Measurements from ENCODE around the gene BCKDK. TPM values are rescaled to one million over a fixed set of nuclear protein-coding genes. Genes with fewer than 3 reads are reported as not detected.

BCKDK gene
- total and polyA plus RNA-seq, 2 of the 13 experiments (the other 11 are each of a cell fraction or from before 2014, with no cell fraction given): 24.9 to 42.6 TPM

- TF ChIP-seq SETDB1 (CRISPR knock-in tag; IDR thresholded peaks at IDR 0.05; ENCODE audit: borderline replicate concordance): no peak
- peak; percentile 86 for TF ChIP-seq ZNF446 (CRISPR knock-in tag; IDR thresholded peaks at IDR 0.05)
- peak; percentile 90 for TF ChIP-seq ZBTB33 (CRISPR knock-in tag; IDR thresholded peaks at IDR 0.05)
- TF ChIP-seq AGO1 (IDR thresholded peaks at IDR 0.05; ENCODE audit: low read depth, low read length, poor library complexity, severe bottlenecking): peak; percentile 58
- peak; percentile 79 for TF ChIP-seq POLR2G (IDR thresholded peaks at IDR 0.05; ENCODE audit: low read depth, low read length)
- TF ChIP-seq PRDM10 (CRISPR knock-in tag; IDR thresholded peaks at IDR 0.05; ENCODE audit: low read depth): peak; percentile 79
- TF ChIP-seq FOXM1 (CRISPR knock-in tag; IDR thresholded peaks at IDR 0.05): peak; percentile 69; the same call in 1 of the 2 replicates
- TF ChIP-seq, protein P1, sequence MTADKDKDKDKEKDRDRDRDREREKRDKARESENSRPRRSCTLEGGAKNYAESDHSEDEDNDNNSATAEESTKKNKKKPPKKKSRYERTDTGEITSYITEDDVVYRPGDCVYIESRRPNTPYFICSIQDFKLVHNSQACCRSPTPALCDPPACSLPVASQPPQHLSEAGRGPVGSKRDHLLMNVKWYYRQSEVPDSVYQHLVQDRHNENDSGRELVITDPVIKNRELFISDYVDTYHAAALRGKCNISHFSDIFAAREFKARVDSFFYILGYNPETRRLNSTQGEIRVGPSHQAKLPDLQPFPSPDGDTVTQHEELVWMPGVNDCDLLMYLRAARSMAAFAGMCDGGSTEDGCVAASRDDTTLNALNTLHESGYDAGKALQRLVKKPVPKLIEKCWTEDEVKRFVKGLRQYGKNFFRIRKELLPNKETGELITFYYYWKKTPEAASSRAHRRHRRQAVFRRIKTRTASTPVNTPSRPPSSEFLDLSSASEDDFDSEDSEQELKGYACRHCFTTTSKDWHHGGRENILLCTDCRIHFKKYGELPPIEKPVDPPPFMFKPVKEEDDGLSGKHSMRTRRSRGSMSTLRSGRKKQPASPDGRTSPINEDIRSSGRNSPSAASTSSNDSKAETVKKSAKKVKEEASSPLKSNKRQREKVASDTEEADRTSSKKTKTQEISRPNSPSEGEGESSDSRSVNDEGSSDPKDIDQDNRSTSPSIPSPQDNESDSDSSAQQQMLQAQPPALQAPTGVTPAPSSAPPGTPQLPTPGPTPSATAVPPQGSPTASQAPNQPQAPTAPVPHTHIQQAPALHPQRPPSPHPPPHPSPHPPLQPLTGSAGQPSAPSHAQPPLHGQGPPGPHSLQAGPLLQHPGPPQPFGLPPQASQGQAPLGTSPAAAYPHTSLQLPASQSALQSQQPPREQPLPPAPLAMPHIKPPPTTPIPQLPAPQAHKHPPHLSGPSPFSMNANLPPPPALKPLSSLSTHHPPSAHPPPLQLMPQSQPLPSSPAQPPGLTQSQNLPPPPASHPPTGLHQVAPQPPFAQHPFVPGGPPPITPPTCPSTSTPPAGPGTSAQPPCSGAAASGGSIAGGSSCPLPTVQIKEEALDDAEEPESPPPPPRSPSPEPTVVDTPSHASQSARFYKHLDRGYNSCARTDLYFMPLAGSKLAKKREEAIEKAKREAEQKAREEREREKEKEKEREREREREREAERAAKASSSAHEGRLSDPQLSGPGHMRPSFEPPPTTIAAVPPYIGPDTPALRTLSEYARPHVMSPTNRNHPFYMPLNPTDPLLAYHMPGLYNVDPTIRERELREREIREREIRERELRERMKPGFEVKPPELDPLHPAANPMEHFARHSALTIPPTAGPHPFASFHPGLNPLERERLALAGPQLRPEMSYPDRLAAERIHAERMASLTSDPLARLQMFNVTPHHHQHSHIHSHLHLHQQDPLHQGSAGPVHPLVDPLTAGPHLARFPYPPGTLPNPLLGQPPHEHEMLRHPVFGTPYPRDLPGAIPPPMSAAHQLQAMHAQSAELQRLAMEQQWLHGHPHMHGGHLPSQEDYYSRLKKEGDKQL (CRISPR knock-in tag; IDR thresholded peaks at IDR 0.05; ENCODE audit: low read depth): peak; percentile 68; the same call in 1 of the 2 replicates
- TF ChIP-seq ZNF431 (CRISPR knock-in tag; IDR thresholded peaks at IDR 0.05; ENCODE audit: borderline replicate concordance, low read depth): peak; percentile 95
- TF ChIP-seq SYNCRIP (IDR thresholded peaks at IDR 0.05; ENCODE audit: insufficient read depth, low read depth, low read length): no peak
- TF ChIP-seq HNF4G (IDR thresholded peaks at IDR 0.05; ENCODE audit: borderline replicate concordance, low read depth, low read length): peak; percentile 32; the same call in 1 of the 2 replicates
- peak; percentile 60; the same call in 1 of the 2 replicates for TF ChIP-seq HNF4G (CRISPR knock-in tag; IDR thresholded peaks at IDR 0.05; ENCODE audit: borderline replicate concordance, low read depth)
- no peak for TF ChIP-seq HMGA1 (CRISPR knock-in tag; conservative IDR thresholded peaks at IDR 0.05)
- TF ChIP-seq MED1 (CRISPR knock-in tag; IDR thresholded peaks at IDR 0.05): peak; percentile 98
- peak; percentile 99 for TF ChIP-seq ZFP36L1 (CRISPR knock-in tag; IDR thresholded peaks at IDR 0.05)
- peak; percentile 14; the same call in 1 of the 2 replicates for TF ChIP-seq SMC3 (IDR thresholded peaks at IDR 0.05; ENCODE audit: low read length)
- no peak for TF ChIP-seq HNRNPUL1 (IDR thresholded peaks at IDR 0.05; ENCODE audit: low read depth, low read length)
- TF ChIP-seq MIXL1 (CRISPR knock-in tag; IDR thresholded peaks at IDR 0.05): peak; percentile 86
Observed at GRCh38 chr16:31105677-31106213, 2.4 kb upstream of the BCKDK start (continued).
